SK-N-SH treated with all-trans-retinoic acid at 6 μM for 48 hours (cell line): ENCODE measurements around the gene STAC2.

Experiments
- CSDC2 ChIP-seq: fragments of 250-450 bp; sonication (Bioruptor Pico); IDR thresholded peaks from 2 replicates; pipeline ENCODE4 v1.5.0; 2020; ENCODE audit warnings: mild to moderate bottlenecking, moderate library complexity
- ESRRG ChIP-seq: fragments of 250-450 bp; sonication (Bioruptor Pico); IDR thresholded peaks from 2 replicates; pipeline ENCODE4 v1.6.1; 2021; ENCODE audit warnings: mild to moderate bottlenecking
- OSR1 ChIP-seq: fragments of 250-450 bp; sonication (Bioruptor Pico); IDR thresholded peaks from 2 replicates; pipeline ENCODE4 v1.8.0; 2022; ENCODE audit warnings: moderate library complexity, mild to moderate bottlenecking, inconsistent platforms
- PATZ1 ChIP-seq: fragments of 250-450 bp; sonication (Bioruptor Pico); IDR thresholded peaks from 2 replicates; pipeline ENCODE4 v1.8.0; 2020; ENCODE audit warnings: mild to moderate bottlenecking, moderate library complexity, borderline replicate concordance
- PPARA ChIP-seq: fragments of 250-450 bp; sonication (Bioruptor Pico); IDR thresholded peaks from 2 replicates; pipeline ENCODE4 v1.5.0; 2020; ENCODE audit warnings: mild to moderate bottlenecking, borderline replicate concordance
- RARB ChIP-seq: fragments of 250-450 bp; sonication (Bioruptor Pico); IDR thresholded peaks from 2 replicates; pipeline ENCODE4 v1.8.0; 2021; ENCODE audit warnings: mild to moderate bottlenecking, moderate library complexity
- TOX ChIP-seq: fragments of 250-450 bp; sonication (Bioruptor Pico); IDR thresholded peaks from 2 replicates; pipeline ENCODE4 v1.8.0; 2021; ENCODE audit warnings: mild to moderate bottlenecking, moderate library complexity, borderline replicate concordance
- ZFP3 ChIP-seq: fragments of 250-450 bp; sonication (Bioruptor Pico); IDR thresholded peaks from 2 replicates; pipeline ENCODE4 v1.5.0; 2020; ENCODE audit warnings: mild to moderate bottlenecking, moderate library complexity
- ZNF565 ChIP-seq: fragments of 450-650 bp; formaldehyde crosslinking; conservative IDR thresholded peaks from 2 replicates; pipeline ENCODE4 v1.5.0; 2020; ENCODE audit warnings: low read depth, mild to moderate bottlenecking, moderate library complexity
- TF ChIP-seq, protein P1 (sequence below): fragments of 250-450 bp; sonication (Bioruptor Pico); IDR thresholded peaks from 2 replicates; pipeline ENCODE4 v1.5.1; 2021; ENCODE audit warnings: mild to moderate bottlenecking, moderate library complexity
- TF ChIP-seq, protein P2 (sequence below): fragments of 250-450 bp; sonication (Bioruptor Pico); IDR thresholded peaks from 2 replicates; pipeline ENCODE4 v1.5.0; 2020; ENCODE audit warnings: mild to moderate bottlenecking, moderate library complexity

DNA sequence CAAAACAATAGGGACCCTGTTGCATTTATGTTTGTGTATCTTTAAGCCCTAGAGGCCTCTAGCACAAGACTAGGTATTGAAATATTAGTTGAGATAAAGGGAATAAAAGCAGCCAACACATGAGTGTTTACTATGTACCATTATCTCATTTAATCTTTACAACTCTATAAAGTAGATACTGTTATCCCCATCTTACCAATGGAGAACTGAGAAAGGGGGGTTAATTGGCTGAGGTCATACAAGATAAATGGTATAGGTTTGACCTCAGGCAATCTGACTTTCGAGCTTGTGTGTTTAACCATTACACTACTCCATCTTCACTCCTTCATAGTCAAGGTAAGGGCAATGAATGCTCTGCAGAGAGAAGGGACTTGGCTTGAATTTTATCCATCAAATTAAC lies 26.3 kb upstream of the STAC2 start:
- TF ChIP-seq OSR1 (no peak), PPARA (CRISPR knock-in tag) (no peak), RARB (CRISPR knock-in tag) (no peak), PATZ1 (CRISPR knock-in tag) (no peak), ESRRG (CRISPR knock-in tag) (no peak), TOX (no peak), CSDC2 (CRISPR knock-in tag) (no peak), ZNF565 (CRISPR knock-in tag) (no peak), ZFP3 (CRISPR knock-in tag) (no peak)
- TF ChIP-seq, protein P1, sequence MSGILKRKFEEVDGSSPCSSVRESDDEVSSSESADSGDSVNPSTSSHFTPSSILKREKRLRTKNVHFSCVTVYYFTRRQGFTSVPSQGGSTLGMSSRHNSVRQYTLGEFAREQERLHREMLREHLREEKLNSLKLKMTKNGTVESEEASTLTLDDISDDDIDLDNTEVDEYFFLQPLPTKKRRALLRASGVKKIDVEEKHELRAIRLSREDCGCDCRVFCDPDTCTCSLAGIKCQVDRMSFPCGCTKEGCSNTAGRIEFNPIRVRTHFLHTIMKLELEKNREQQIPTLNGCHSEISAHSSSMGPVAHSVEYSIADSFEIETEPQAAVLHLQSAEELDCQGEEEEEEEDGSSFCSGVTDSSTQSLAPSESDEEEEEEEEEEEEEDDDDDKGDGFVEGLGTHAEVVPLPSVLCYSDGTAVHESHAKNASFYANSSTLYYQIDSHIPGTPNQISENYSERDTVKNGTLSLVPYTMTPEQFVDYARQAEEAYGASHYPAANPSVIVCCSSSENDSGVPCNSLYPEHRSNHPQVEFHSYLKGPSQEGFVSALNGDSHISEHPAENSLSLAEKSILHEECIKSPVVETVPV (CRISPR knock-in tag): no peak
- TF ChIP-seq, protein P2, sequence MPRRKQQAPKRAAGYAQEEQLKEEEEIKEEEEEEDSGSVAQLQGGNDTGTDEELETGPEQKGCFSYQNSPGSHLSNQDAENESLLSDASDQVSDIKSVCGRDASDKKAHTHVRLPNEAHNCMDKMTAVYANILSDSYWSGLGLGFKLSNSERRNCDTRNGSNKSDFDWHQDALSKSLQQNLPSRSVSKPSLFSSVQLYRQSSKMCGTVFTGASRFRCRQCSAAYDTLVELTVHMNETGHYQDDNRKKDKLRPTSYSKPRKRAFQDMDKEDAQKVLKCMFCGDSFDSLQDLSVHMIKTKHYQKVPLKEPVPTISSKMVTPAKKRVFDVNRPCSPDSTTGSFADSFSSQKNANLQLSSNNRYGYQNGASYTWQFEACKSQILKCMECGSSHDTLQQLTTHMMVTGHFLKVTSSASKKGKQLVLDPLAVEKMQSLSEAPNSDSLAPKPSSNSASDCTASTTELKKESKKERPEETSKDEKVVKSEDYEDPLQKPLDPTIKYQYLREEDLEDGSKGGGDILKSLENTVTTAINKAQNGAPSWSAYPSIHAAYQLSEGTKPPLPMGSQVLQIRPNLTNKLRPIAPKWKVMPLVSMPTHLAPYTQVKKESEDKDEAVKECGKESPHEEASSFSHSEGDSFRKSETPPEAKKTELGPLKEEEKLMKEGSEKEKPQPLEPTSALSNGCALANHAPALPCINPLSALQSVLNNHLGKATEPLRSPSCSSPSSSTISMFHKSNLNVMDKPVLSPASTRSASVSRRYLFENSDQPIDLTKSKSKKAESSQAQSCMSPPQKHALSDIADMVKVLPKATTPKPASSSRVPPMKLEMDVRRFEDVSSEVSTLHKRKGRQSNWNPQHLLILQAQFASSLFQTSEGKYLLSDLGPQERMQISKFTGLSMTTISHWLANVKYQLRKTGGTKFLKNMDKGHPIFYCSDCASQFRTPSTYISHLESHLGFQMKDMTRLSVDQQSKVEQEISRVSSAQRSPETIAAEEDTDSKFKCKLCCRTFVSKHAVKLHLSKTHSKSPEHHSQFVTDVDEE: no peak
